Liver (tissue), 9 donors: Measurements from ENCODE around the gene TRIO. TPM values are rescaled to one million over a fixed set of nuclear protein-coding genes. Genes with fewer than 3 reads are reported as not detected.

Source experiments
- DNase-seq: peaks from one replicate; pipeline ENCODE4 v3.0.0-alpha.2; 2017; ENCODE audit warnings: low spot score
- H3K27ac ChIP-seq, 2 donors: one replicate each; pipeline ENCODE4 v1.7.0; 2013; ENCODE audit warnings: inconsistent platforms in 2 of 2, low read length in 2 of 2, control low read depth in 1 of 2, low read depth in 1 of 2, mild to moderate bottlenecking in 1 of 2
- H3K27me3 ChIP-seq, 4 donors: one replicate each; pipeline versions ENCODE4 v1.6.1 to v1.7.0; 2013; ENCODE audit warnings: low read length in 3 of 4, inconsistent platforms in 1 of 4, mild to moderate bottlenecking in 1 of 4, moderate library complexity in 1 of 4; ENCODE audit not compliant: control insufficient read depth in 4 of 4, insufficient read depth in 4 of 4
- H3K36me3 ChIP-seq, 4 donors: one replicate each; pipeline versions ENCODE4 v1.6.1 to v1.7.0; 2013; ENCODE audit warnings: low read length in 3 of 4, mild to moderate bottlenecking in 3 of 4, low read depth in 1 of 4, moderate library complexity in 1 of 4; ENCODE audit not compliant: control insufficient read depth in 4 of 4, insufficient read depth in 3 of 4
- H3K4me1 ChIP-seq, 4 donors: one replicate each; pipeline versions ENCODE4 v1.6.1 to v1.7.0; 2013; ENCODE audit warnings: low read length in 3 of 4, mild to moderate bottlenecking in 3 of 4, moderate library complexity in 1 of 4; ENCODE audit not compliant: control insufficient read depth in 4 of 4, insufficient read depth in 4 of 4
- H3K4me3 ChIP-seq, 3 donors: one replicate each; pipeline versions ENCODE4 v1.6.1 to v1.7.0; 2013; ENCODE audit warnings: low read length in 3 of 3, control low read depth in 1 of 3, low read depth in 1 of 3, mild to moderate bottlenecking in 1 of 3
- H3K9ac ChIP-seq, 2 donors: one replicate each; pipeline ENCODE4 v1.7.0; 2013; ENCODE audit warnings: low read length in 2 of 2, mild to moderate bottlenecking in 2 of 2, moderate library complexity in 2 of 2, control low read depth in 1 of 2, low read depth in 1 of 2
- H3K9me3 ChIP-seq, 4 donors: one replicate each; pipeline versions ENCODE4 v1.6.1 to v1.7.0; 2013; ENCODE audit warnings: low read length in 3 of 4; ENCODE audit not compliant: control insufficient read depth in 4 of 4
- EGR1 ChIP-seq, 2 donors: IDR thresholded peaks; 2 replicates each; pipeline ENCODE4 v1.6.1; 2016 to 2018; ENCODE audit warnings: antibody characterized with exemption in 2 of 2, low read depth in 2 of 2
- FOXA1 ChIP-seq: IDR thresholded peaks from 2 replicates; pipeline ENCODE4 v1.6.1; 2016; ENCODE audit warnings: antibody characterized with exemption
- FOXA2 ChIP-seq: IDR thresholded peaks from 2 replicates; pipeline ENCODE4 v1.6.1; 2016; ENCODE audit warnings: antibody characterized with exemption
- GABPA ChIP-seq, 2 donors: IDR thresholded peaks in 1 of 2; conservative IDR thresholded peaks in 1 of 2; 2 replicates each; pipeline ENCODE4 v1.6.1; 2016; ENCODE audit warnings: antibody characterized with exemption in 2 of 2, mild to moderate bottlenecking in 1 of 2, moderate library complexity in 1 of 2
- HNF4A ChIP-seq, 2 donors: conservative IDR thresholded peaks; 2 replicates each; pipeline ENCODE4 v1.6.1; 2016; ENCODE audit warnings: antibody characterized with exemption in 2 of 2, mild to moderate bottlenecking in 2 of 2
- HNF4G ChIP-seq: IDR thresholded peaks from 2 replicates; pipeline ENCODE4 v1.6.1; 2016; ENCODE audit warnings: antibody characterized with exemption
- JUND ChIP-seq, 2 donors: IDR thresholded peaks; 2 replicates each; pipeline ENCODE4 v1.6.1; 2016; ENCODE audit warnings: antibody characterized with exemption in 2 of 2
- NR2F2 ChIP-seq: IDR thresholded peaks from 2 replicates; pipeline ENCODE4 v1.6.1; 2016; ENCODE audit warnings: antibody characterized with exemption
- RAD21 ChIP-seq, 2 donors: IDR thresholded peaks; 2 replicates each; pipeline ENCODE4 v1.6.1; 2016; ENCODE audit warnings: antibody characterized with exemption in 2 of 2, mild to moderate bottlenecking in 2 of 2
- SP1 ChIP-seq: IDR thresholded peaks from 2 replicates; pipeline ENCODE4 v1.6.1; 2018; ENCODE audit warnings: antibody characterized with exemption, mild to moderate bottlenecking
- YY1 ChIP-seq: IDR thresholded peaks from 2 replicates; pipeline ENCODE4 v1.6.1; 2016; ENCODE audit warnings: antibody characterized with exemption, mild to moderate bottlenecking
- WGBS: extraction: QIAGEN DNeasy Blood & Tissue Kit; methylation state at CpG from one replicate; pipeline ENCODE4 v1.1.7; 2013; 5-methylcytosine and 5-hydroxymethylcytosine counted together
- polyA plus RNA-seq, 2 donors: library from polyadenylated mRNA; stranded (reverse) in 1 of 2; unstranded in 1 of 2; fragments of 200-250 nt in 1 of 2; fragments of >200 nt in 1 of 2; fragmentation: Nextera tagmentation in 1 of 2; extraction: Ambion mirVana in 1 of 2; gene quantifications; one replicate each; pipeline versions ENCODE4 v1.2.1 to v1.2.3, GENCODE V29; 2013 to 2015
- total RNA-seq, 2 donors: library from RNA; depleted of rRNA; stranded (reverse); fragments of >200 nt; gene quantifications; one replicate each; pipeline ENCODE4 v1.2.3, GENCODE V29; 2014
- TF ChIP-seq, protein P1 (sequence below): fragments of 150-350 bp; IDR thresholded peaks from 2 replicates; pipeline ENCODE4 v1.5.1; 2017; ENCODE audit warnings: improper control_type of control experiment, low read depth, low read length; ENCODE audit not compliant: missing input control
- TF ChIP-seq, protein P2 (sequence below): IDR thresholded peaks from 2 replicates; pipeline ENCODE4 v1.6.1; 2016; ENCODE audit warnings: antibody characterized with exemption
- TF ChIP-seq, protein P3 (sequence below): IDR thresholded peaks from 2 replicates; pipeline ENCODE4 v1.6.1; 2016; ENCODE audit warnings: antibody characterized with exemption, mild to moderate bottlenecking
- donor health status: healthy.
- donor health status: healthy.
- donor health status: healthy.
- donor health status: healthy.
- donor health status: healthy.

The TRIO gene
- total and polyA plus RNA-seq, 4 donors, result 8.5 to 86.2 (median 16.0) TPM

DNA sequence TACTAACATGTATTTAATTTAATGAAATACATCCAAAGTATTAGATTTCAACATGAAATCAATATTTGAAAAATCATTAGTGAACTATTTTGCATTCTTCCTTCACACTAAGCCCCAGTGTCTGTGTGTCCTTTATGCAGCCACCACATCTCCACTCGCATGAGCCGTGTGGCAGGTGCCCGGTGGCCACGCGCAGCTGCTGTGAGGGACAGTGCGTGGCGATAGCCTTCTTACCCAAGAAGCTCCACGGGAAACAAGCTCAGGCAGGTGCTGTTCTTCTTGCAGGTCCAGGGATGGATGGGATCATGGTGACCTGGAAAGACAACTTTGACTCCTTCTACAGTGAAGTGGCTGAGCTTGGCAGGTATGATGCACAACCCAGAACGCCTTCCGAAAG is 359.1 kb downstream of the TRIO start:
- H3K9ac ChIP-seq, result no peak overlapping the region
- no peaks in the 10 kb centered on the region for H3K4me1 ChIP-seq
- H3K9me3 ChIP-seq, result no peaks in the 10 kb centered on the region
- no peak for DNase-seq
- no peak overlapping the region for H3K4me3 ChIP-seq
- no peak overlapping the region for H3K27ac ChIP-seq
- no peak for TF ChIP-seq EGR1 (IDR thresholded peaks at IDR 0.05; ENCODE audit: low read depth in 2 of 2)
- TF ChIP-seq HNF4G, result no peak
- no peak for TF ChIP-seq SP1
- no peak for TF ChIP-seq FOXA2
- no peak for TF ChIP-seq YY1
- no peak for TF ChIP-seq JUND (IDR thresholded peaks at IDR 0.05)
- TF ChIP-seq, protein P1, sequence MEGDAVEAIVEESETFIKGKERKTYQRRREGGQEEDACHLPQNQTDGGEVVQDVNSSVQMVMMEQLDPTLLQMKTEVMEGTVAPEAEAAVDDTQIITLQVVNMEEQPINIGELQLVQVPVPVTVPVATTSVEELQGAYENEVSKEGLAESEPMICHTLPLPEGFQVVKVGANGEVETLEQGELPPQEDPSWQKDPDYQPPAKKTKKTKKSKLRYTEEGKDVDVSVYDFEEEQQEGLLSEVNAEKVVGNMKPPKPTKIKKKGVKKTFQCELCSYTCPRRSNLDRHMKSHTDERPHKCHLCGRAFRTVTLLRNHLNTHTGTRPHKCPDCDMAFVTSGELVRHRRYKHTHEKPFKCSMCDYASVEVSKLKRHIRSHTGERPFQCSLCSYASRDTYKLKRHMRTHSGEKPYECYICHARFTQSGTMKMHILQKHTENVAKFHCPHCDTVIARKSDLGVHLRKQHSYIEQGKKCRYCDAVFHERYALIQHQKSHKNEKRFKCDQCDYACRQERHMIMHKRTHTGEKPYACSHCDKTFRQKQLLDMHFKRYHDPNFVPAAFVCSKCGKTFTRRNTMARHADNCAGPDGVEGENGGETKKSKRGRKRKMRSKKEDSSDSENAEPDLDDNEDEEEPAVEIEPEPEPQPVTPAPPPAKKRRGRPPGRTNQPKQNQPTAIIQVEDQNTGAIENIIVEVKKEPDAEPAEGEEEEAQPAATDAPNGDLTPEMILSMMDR, result no peak
- TF ChIP-seq NR2F2, result no peak
- TF ChIP-seq, protein P2, sequence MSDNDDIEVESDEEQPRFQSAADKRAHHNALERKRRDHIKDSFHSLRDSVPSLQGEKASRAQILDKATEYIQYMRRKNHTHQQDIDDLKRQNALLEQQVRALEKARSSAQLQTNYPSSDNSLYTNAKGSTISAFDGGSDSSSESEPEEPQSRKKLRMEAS, result no peak
- WGBS, result 97% methylated on average over 10 of the region's 10 CpGs
- H3K27me3 ChIP-seq, result no peaks in the 10 kb centered on the region
- peaks cover 10 to 51% (median 16%) of the 10 kb centered on the region in 4 donors for H3K36me3 ChIP-seq

DNA sequence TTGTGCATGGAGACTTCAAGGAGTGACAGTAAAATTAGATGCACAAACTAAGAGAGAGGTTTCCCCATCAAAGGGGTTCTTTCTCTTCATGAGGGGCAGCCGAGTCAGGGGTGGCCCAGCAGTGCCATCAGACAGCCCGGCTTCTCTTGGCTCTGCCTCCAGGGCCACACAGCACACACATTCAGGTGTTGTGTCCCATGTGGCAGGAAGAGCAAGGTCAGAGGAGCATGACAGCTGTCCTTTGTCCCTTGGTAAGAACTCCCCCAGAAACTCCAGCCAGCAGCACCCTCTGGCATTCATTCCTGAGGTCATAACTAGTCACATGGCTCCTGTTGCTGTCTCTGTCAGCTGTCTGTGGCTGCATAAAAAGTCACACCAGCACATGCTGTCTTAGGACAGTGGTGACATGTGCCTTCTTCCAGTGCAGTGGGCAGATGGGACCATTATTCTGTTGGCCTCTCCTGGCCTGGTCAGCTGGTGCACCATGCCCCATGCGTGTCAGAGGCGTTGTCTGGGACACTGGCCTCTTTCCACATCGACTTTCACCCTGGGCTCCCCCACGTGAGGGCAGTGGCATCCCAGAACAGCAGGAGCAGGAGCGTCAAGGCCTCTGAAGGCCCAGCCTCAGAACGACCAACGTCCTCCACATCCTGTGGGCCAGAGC is 360.0 kb downstream of the TRIO start:
- Histone ChIP-seq H3K9ac (no peak overlapping the region), H3K4me3 (no peak overlapping the region), H3K36me3 (peaks cover 11 to 50% (median 17%) of the 10 kb centered on the region in 4 donors), H3K27ac (no peak overlapping the region), H3K4me1 (no peaks in the 10 kb centered on the region), H3K9me3 (no peaks in the 10 kb centered on the region), H3K27me3 (no peaks in the 10 kb centered on the region)
- TF ChIP-seq GABPA (IDR thresholded peaks at IDR 0.05 in 1 of 2, conservative IDR thresholded peaks at IDR 0.05 in 1 of 2) (no peak), NR2F2 (no peak), HNF4A (conservative IDR thresholded peaks at IDR 0.05) (no peak), FOXA1 (no peak), RAD21 (IDR thresholded peaks at IDR 0.05) (no peak)
- TF ChIP-seq, protein P3, sequence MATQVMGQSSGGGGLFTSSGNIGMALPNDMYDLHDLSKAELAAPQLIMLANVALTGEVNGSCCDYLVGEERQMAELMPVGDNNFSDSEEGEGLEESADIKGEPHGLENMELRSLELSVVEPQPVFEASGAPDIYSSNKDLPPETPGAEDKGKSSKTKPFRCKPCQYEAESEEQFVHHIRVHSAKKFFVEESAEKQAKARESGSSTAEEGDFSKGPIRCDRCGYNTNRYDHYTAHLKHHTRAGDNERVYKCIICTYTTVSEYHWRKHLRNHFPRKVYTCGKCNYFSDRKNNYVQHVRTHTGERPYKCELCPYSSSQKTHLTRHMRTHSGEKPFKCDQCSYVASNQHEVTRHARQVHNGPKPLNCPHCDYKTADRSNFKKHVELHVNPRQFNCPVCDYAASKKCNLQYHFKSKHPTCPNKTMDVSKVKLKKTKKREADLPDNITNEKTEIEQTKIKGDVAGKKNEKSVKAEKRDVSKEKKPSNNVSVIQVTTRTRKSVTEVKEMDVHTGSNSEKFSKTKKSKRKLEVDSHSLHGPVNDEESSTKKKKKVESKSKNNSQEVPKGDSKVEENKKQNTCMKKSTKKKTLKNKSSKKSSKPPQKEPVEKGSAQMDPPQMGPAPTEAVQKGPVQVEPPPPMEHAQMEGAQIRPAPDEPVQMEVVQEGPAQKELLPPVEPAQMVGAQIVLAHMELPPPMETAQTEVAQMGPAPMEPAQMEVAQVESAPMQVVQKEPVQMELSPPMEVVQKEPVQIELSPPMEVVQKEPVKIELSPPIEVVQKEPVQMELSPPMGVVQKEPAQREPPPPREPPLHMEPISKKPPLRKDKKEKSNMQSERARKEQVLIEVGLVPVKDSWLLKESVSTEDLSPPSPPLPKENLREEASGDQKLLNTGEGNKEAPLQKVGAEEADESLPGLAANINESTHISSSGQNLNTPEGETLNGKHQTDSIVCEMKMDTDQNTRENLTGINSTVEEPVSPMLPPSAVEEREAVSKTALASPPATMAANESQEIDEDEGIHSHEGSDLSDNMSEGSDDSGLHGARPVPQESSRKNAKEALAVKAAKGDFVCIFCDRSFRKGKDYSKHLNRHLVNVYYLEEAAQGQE, result no peak
- no peak for DNase-seq
- 80% methylated on average over 9 of the region's 9 CpGs for WGBS
